Activated CD4-positive, alpha-beta T cell treated with anti-CD3 and anti-CD28 coated beads, Interleukin-2, amount 50 U/mL, for 48 hours (primary cell): Measurements from ENCODE around the gene FER.
"Not testable (repeated sequence)": the region's sequence is repeated elsewhere in the genome, so short reads cannot be mapped to it uniquely, and the experiment has no call there.

Experiments used
- DNase-seq, 2 experiments: peaks; one replicate each; pipeline ENCODE4 v3.0.0-alpha.2; 2020

The FER gene

DNA sequence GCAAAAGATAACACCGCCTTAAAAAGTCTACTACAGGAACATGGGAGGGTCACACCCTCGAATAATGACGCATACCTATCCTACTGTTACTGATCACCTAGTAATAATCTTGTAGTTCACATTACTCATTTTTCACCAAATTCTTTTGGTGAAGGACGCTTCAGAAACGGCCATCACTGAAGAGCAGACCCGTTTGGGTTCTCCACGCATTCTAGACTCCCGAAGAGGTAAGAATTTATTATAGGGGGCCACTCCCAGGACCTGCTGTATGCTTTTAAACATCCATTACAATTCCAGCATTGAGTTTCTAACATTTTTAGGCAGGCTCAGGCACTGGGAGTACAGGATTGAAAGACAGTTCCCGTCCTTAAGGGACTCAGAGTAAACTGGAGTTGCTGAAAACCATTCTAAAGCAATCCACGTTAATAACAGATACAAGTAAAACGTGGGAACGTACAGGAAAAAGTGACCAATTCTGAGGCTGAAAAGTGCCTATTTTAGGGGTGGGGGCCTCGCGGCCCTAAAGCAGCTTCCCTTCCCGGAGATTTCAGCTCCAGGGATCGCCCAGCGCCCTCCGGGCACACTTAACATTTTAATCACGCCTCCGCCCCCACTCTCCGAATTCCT lies at the start of gene FER:
FER (plus strand) TSS at position 124 of the 627 bp plus-strand sequence. CDS start 50,286 bp downstream, outside the sequence.
- DNase-seq = peak; percentile 12 to 33

DNA sequence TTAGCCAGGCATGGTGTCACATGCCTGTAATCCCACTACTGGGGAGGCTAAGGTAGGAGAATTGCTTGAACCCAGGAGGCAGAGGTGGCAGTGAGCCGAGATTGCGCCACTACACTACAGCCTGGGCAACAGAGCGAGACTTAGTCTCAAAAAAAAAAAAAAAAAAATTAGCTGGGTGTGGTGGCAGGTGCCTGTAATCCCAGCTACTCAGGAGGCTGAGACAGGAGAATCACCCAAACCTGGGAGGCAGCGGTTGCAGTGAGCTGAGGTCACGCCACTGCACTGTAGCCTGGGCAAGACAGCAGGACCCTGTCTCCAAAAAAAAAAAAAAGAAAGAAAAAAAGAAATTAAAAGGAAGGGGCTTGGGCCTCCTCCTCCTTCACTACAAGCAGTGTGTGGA lies 47.3 kb upstream of the FER start:
- not testable (repeated sequence) for DNase-seq

GRCh38 chr5:108700930-108701329 lies 46.8 kb upstream of the FER start:
- DNase-seq = no peak

DNA sequence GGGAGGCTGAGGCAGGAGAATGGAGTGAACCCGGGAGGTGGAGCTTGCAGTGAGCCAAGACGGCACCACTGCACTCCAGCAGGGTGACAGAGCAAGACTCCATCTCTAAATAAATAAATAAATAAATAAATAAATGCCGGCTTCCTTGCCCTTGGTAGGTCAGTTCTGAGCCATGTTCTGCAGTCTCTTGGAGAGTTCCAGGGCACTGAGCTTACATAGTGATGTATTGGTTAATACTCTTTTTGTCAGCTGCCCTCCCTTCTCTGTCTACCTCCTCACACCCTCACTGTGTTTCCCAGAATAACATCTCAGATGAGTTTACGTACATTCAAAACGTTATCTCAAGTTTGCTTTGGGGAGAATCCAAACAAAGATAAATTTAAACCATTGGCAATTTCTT lies 45.2 kb upstream of the FER start:
- no peak for DNase-seq

DNA sequence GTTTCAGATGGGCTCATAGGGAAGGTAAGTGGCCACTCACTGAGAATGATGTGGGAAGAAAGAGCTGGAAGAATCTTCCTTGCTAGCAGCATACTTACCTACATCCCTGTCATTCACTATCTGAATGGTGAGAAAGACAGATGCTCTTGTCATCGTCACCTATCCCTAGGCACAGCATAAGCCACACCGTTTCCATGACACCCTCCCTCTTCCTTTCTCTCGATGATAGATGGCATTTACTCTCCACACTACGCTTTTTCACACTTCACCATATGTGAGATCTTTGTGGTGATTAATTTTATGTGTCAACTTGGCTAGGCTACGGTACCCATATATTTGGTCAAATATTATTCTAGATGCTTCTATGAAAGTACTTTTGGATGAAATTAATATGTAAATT lies 44.4 kb upstream of the FER start:
- DNase-seq = no peak

- DNase-seq = no peak
Measured at GRCh38 chr5:108707141-108707540, 40.6 kb upstream of the FER start.

DNA sequence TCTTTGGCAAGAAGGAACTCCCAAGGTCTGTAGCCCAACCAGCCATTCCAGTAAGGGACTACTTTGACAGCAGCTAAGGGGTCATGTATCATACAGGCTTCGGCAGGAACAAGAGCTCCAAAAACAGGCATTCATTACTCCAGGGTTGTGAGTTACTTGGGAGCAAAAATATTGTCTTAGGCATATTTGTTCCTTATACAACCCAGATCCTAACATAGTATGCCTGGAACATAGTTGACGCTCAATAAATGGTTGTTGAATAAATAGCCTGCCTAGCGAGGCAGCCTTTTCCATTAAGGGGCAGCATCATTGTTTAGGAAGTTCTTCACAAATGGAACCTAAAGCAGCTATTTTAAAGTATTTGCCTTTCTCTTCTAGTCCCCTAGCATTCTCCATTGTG lies 35.8 kb upstream of the FER start:
- DNase-seq = no peak

DNA sequence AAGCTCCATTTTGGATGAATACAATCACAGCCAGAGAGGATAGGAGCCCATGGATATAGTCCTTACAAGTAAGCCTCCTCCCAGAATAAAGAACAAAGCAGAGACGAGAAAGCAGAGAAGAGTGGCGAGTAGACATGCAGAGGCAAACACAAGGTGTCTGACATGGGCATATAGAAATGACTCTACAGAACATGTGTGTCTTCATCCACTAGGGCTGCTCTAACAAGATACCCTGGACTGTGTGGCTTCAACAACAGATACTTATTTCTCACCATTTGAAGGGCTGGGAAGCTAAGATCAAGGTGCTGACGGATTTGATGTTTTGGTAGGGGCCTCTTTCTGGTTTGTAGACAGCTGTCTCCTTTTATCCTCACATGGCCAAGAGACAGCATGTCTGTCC lies 32.3 kb upstream of the FER start:
- no peak for DNase-seq

GRCh38 chr5:108720391-108720790 lies 27.3 kb upstream of the FER start:
- no peak for DNase-seq

DNA sequence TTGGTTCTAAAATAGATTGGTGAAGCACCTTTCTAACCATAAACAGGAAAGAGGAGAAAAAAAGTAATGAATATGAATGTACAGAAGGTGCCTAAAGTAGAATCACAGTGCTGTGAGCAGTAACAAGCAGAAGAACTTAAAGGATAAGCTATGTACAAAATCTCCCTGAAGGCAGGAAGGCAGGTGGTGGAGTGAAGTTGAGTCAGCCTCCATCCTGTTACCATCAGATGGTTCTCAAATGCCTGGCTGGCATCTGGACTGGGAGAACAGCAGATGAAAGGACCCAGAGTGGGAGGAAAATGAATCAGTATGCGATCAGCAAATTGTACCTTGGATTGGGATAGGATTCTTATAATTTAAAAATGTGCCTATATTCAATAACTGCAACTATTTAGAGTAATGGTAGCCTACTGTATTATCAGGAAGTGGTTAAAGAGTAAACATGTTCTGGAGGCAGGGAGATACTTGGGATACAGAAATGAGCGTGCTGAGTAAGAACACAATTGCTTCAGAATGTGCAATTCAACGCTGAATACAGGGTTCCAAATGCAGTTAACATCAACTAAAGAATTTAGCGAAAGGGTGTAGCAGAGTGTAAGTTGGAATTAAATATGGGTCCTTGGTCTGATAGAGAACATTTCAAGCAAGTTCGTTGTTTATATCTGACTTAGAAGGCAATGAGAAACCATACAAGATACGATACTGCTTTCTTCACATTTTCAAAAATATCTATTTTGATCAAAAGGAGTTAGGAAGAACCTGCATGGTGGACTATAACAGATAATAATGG lies 21.1 kb upstream of the FER start:
- no peak for DNase-seq

GRCh38 chr5:108727236-108727650 lies 20.5 kb upstream of the FER start:
- no peak for DNase-seq

DNA sequence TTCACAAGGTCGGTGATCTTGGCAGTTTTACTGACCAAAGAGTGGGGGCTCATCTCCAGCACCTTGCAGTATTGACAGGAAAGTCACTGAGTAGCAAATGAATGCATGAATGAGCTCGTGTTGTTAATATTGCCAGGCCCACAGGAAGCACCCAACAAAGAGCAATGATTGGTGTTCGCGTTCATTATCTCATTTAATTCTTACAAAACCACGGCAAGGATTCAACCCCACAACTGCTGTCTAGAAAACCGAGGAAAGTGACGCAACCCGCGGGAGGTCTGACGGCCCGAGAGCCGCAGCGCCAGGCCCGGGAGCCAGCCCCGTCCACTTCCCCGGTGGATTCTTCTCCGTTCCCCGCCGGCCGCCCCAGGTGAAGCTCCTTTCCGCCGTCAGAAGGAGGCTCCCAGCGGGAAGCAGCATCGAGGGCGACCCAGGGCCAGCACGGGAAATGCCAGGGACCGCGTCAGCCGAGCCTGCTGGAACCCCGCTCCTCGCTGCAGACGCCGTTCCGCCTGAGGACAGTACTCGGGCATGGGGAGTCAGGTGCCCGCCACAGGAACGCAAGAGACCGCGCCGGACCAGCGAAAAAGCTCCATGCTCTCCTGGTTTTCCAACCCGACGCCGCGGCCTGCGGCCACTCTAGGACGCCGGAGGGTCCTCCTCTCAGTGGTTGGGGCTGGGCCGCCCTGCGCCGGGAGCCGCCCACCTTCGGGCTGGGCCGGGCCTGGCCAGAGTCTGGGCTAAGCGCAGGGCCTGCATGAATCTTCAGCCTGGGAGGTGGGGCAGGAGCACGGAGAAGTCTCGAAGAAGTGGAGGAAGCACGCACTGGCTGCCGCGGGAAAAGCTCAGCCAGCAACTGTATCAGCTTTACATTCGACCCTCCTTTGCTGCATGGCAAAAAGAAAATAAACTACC lies 19.8 kb upstream of the FER start:
- DNase-seq = peak; percentile 40 to 49

- DNase-seq = peak; percentile 45 to 64
Measured at GRCh38 chr5:108728566-108729241, 19.0 kb upstream of the FER start.

- no peak for DNase-seq
Measured at GRCh38 chr5:108729242-108729615, 18.5 kb upstream of the FER start.

DNA sequence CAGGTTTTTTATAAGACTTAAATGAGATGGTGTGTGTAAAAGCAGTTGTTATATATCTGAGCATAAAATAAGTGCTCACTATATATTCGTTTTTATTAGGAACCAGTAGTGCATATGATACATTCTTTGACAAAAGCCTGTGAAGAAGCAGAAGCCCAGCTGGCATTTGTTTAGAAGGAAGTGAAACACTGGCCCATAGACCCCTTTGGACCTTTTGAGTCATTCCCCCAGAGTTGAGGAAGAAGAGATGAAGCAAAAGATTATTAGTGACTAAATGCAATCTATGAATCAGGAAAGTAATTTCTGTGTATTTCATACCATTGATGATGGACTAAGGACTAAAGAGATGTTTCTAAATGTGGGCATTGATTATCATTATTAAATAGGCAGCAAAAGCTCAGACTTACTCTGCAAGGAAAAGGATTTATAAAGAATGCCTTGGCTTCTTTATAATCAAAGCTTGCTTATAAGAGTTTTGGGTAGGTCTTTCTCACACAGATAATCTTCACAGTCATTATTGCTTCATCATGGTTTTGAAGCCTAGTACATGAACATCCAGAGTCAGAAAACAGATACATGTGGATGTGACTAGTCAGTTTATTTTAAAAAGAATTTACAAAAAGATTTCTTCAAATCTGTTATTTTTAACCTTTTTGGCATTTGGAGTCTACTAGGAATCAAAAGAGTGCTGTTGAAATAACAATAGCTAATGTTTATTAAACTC lies 16.9 kb upstream of the FER start:
- no peak for DNase-seq

GRCh38 chr5:108735790-108736189 lies 11.9 kb upstream of the FER start:
- DNase-seq = no peak

GRCh38 chr5:108736855-108737254 lies 10.8 kb upstream of the FER start:
- no peak for DNase-seq

- DNase-seq = no peak
Measured at GRCh38 chr5:108739376-108739775, 8.3 kb upstream of the FER start.

- DNase-seq = no peak
Measured at GRCh38 chr5:108739906-108740305, 7.8 kb upstream of the FER start.

DNA sequence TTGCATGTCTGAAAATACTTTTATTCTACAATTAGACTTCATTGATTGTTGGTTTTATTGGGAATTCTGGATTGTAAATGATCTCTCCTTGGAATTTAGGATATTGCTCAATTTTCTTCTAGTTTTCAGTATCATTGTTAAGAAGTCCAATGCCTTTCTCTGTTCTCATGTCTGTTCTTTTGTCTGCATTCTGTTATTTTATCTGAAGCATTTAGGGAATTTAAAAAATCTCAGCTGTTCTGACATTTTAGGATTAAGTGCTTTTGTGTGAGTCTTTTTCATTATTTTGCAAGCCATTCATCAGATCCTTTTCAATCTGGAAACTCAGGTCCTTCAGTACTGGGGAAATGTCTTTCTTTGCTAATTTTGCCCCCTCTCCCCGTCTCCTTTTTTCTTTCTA lies 4.4 kb upstream of the FER start:
- DNase-seq = no peak

DNA sequence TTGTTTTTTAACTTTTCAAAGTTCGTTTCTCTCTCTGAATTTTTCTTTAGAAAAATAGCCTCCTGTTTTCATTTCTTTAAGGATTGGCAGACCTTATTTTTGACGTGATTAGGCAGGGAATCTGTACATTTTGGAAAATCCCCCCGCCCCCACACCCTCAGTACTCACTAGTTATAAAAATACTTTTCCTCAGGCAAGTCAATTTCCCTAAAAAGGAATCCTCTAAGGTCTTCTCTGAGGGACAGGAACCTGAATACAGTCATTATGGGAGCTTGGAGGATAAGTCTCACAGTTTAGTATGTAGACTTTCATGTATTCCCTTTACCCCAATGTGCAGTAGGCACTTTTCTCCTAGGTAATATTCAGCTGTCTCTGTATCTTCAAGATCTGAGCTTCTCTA lies 3.9 kb upstream of the FER start:
- no peak for DNase-seq

- DNase-seq = no peak
Measured at GRCh38 chr5:108747111-108747773, 455 bp upstream of the FER start.
